ENCODE measurements around the gene LEKR1.
A peak's percentile ranks its signal among the peaks of the same experiment; 100 is the strongest.

Gene LEKR1

DNA sequence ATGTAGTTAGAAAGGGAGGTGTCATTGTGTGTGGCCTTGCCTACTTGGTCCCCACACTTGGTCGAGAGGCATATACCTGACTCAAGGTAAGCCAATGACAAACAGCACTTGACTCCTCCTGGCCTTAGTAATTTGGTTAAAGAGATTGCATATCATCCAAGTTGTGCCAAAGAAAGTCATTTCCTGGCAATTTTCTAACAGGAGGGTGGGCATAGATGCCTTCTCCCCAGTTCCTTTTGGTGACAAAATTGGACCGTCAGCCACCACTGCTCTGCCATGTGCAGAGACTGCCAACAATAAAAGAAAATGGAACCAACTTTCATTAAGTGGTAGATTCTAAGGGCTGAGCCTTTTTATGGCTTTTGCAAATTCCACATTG is 7.9 kb upstream of the LEKR1 start:
- Histone ChIP-seq H4K8ac (ENCODE audit: low read depth, low read length) (no peak overlapping the region), H2BK5ac (ENCODE audit: low read depth, low read length, poor library complexity) (no peak overlapping the region), H3K27me3 (ENCODE audit: insufficient read depth, low read length) (peaks cover 4% of the 10 kb centered on the region), H3K9ac (ENCODE audit: low read length) (no peak overlapping the region), H3K4me2 (ENCODE audit: low read length) (no peak overlapping the region), H3K4me1 (ENCODE audit: control insufficient read depth in 1 of 2, insufficient read depth in 2 of 2, low read length in 2 of 2) (peaks cover 8 to 10% of the 10 kb centered on the region in 2 experiments), H3K14ac (ENCODE audit: low read length) (no peak overlapping the region), H4K91ac (ENCODE audit: low read depth, low read length) (no peak overlapping the region), H4K12ac (ENCODE audit: low read depth, low read length) (no peak overlapping the region), H2AFZ (ENCODE audit: insufficient read depth, low read length, poor library complexity) (no peak overlapping the region), H2BK120ac (ENCODE audit: insufficient read depth, low read length, poor library complexity) (no peak overlapping the region), H3K4me3 (ENCODE audit: low read depth, low read length) (no peak overlapping the region), H3K36me3 (ENCODE audit: control insufficient read depth in 1 of 2, insufficient read depth in 2 of 2, low read length in 2 of 2) (no peaks in the 10 kb centered on the region), H3K9me3 (ENCODE audit: insufficient read depth, low read depth, low read length) (no peaks in the 10 kb centered on the region), H3K27ac (ENCODE audit: low read depth, low read length) (no peak overlapping the region), H3K79me1 (ENCODE audit: low read length) (peaks cover 12% of the 10 kb centered on the region), H3K23ac (ENCODE audit: low read length) (no peak overlapping the region), H3K4ac (ENCODE audit: low read depth, low read length) (no peak overlapping the region), H3K79me2 (ENCODE audit: control insufficient read depth, insufficient read depth, low read length, poor library complexity) (peaks cover 2% of the 10 kb centered on the region), H2BK12ac (ENCODE audit: low read length) (no peak overlapping the region), H3K18ac (ENCODE audit: low read length) (no peak overlapping the region), H2AK5ac (ENCODE audit: low read length) (no peak overlapping the region)
- no peak for DNase-seq
- no CpG with 5 or more reads among the region's 2 CpGs for WGBS (ENCODE audit: extremely low coverage, insufficient coverage, insufficient read length)

DNA sequence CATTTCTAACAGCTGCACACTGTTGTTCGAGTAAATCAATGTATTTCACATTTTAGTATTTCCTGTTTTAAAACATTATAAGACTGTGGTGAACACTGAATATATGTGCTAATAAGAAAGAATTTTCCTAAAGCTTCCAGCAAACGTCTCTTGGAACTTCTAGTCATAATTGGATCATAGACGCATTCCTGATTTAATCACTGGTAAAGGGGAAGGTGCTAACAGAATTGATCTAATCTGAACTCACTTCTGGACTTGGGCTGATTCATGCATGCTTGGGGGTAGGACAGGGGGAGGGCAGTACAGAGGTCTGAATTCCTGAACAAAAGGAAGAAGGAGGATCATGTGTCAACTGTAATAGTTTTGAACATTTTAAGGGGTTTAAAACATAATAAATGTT is 7.3 kb upstream of the LEKR1 start:
- Histone ChIP-seq H3K27me3 (ENCODE audit: insufficient read depth, low read length) (peaks cover 4% of the 10 kb centered on the region), H3K79me1 (ENCODE audit: low read length) (peaks cover 12% of the 10 kb centered on the region), H3K27ac (ENCODE audit: low read depth, low read length) (no peak overlapping the region)

DNA sequence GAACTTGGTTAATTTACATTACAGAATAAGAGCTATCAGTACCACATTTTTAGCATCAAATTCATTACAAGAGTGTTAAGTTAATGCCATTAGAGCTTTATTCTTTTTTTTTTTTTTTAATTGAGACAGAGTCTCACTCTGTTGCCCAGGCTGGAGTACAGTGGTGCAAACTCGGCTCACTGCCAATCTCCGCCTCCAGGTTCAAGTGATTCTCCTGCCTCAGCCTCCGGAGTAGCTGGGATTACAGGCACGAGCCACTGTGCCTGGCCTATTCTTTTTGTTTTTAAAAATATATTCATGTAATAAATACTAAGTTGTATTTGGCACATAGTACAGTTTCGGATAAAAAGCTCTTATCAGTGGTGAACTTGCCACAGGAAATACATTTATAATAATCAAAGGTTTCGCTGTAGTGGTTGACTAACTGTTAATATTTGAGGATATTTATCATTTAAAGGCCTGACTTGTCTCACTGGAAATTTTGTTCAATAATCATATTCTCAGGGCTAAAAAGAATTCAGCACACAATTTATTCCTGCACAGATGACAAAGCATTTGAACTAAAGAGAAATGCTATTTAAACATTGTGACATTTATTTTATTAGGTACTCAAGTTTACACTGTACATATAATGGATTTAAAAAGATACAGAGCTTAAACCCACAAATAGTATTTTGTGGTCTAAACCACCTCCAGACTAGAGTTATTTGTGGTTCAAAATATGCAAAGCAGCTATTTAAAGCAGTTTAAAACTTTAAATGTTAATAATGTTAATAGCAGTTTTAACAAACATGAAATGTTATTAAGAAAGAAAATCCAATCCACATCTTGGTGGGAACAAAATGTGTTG is 6.1 kb upstream of the LEKR1 start:
- H3K27me3 ChIP-seq (ENCODE audit: insufficient read depth, low read length), result peaks cover 4% of the 10 kb centered on the region
- H3K4me3 ChIP-seq (ENCODE audit: low read depth, low read length), result no peak overlapping the region
- no peak overlapping the region for H3K18ac ChIP-seq (ENCODE audit: low read length)
- no peak overlapping the region for H3K23ac ChIP-seq (ENCODE audit: low read length)
- no peak for DNase-seq
- H2BK5ac ChIP-seq (ENCODE audit: low read depth, low read length, poor library complexity), result no peak overlapping the region
- H4K91ac ChIP-seq (ENCODE audit: low read depth, low read length), result no peak overlapping the region
- no peak overlapping the region for H2BK120ac ChIP-seq (ENCODE audit: insufficient read depth, low read length, poor library complexity)
- H3K14ac ChIP-seq (ENCODE audit: low read length), result no peak overlapping the region
- no peak overlapping the region for H2AFZ ChIP-seq (ENCODE audit: insufficient read depth, low read length, poor library complexity)
- peaks cover 8 to 10% of the 10 kb centered on the region in 2 experiments for H3K4me1 ChIP-seq (ENCODE audit: control insufficient read depth in 1 of 2, insufficient read depth in 2 of 2, low read length in 2 of 2)
- H3K4me2 ChIP-seq (ENCODE audit: low read length), result no peak overlapping the region
- H3K4ac ChIP-seq (ENCODE audit: low read depth, low read length), result no peak overlapping the region
- H2AK5ac ChIP-seq (ENCODE audit: low read length), result no peak overlapping the region
- H3K9me3 ChIP-seq (ENCODE audit: insufficient read depth, low read depth, low read length), result no peaks in the 10 kb centered on the region
- H3K9ac ChIP-seq (ENCODE audit: low read length), result no peak overlapping the region
- no peaks in the 10 kb centered on the region for H3K36me3 ChIP-seq (ENCODE audit: control insufficient read depth in 1 of 2, insufficient read depth in 2 of 2, low read length in 2 of 2)
- H3K79me1 ChIP-seq (ENCODE audit: low read length), result peaks cover 12% of the 10 kb centered on the region
- WGBS (ENCODE audit: extremely low coverage, insufficient coverage, insufficient read length), result no CpG with 5 or more reads among the region's 6 CpGs
- no peak overlapping the region for H3K27ac ChIP-seq (ENCODE audit: low read depth, low read length)
- H4K12ac ChIP-seq (ENCODE audit: low read depth, low read length), result no peak overlapping the region
- H2BK12ac ChIP-seq (ENCODE audit: low read length), result no peak overlapping the region
- H4K8ac ChIP-seq (ENCODE audit: low read depth, low read length), result no peak overlapping the region
- peaks cover 2% of the 10 kb centered on the region for H3K79me2 ChIP-seq (ENCODE audit: control insufficient read depth, insufficient read depth, low read length, poor library complexity)

More for the DNA sequence above, 7.3 kb upstream of the LEKR1 start:
- no peak overlapping the region for H3K4ac ChIP-seq (ENCODE audit: low read depth, low read length)
- no peak overlapping the region for H4K91ac ChIP-seq (ENCODE audit: low read depth, low read length)
- no peak overlapping the region for H2BK120ac ChIP-seq (ENCODE audit: insufficient read depth, low read length, poor library complexity)
- no CpG with 5 or more reads among the region's 3 CpGs for WGBS (ENCODE audit: extremely low coverage, insufficient coverage, insufficient read length)
- no peaks in the 10 kb centered on the region for H3K36me3 ChIP-seq (ENCODE audit: control insufficient read depth in 1 of 2, insufficient read depth in 2 of 2, low read length in 2 of 2)
- DNase-seq, result peak; percentile 56 to 80
- no peak overlapping the region for H4K12ac ChIP-seq (ENCODE audit: low read depth, low read length)
- H3K9me3 ChIP-seq (ENCODE audit: insufficient read depth, low read depth, low read length), result no peaks in the 10 kb centered on the region
- no peak overlapping the region for H2AFZ ChIP-seq (ENCODE audit: insufficient read depth, low read length, poor library complexity)
- no peak overlapping the region for H3K23ac ChIP-seq (ENCODE audit: low read length)
- H3K14ac ChIP-seq (ENCODE audit: low read length), result no peak overlapping the region
- no peak overlapping the region for H3K4me3 ChIP-seq (ENCODE audit: low read depth, low read length)
- peaks cover 2% of the 10 kb centered on the region for H3K79me2 ChIP-seq (ENCODE audit: control insufficient read depth, insufficient read depth, low read length, poor library complexity)
- no peak overlapping the region for H4K8ac ChIP-seq (ENCODE audit: low read depth, low read length)
- H3K4me1 ChIP-seq (ENCODE audit: control insufficient read depth in 1 of 2, insufficient read depth in 2 of 2, low read length in 2 of 2), result peaks cover 8 to 10% of the 10 kb centered on the region in 2 experiments
- H3K9ac ChIP-seq (ENCODE audit: low read length), result no peak overlapping the region
- no peak overlapping the region for H2AK5ac ChIP-seq (ENCODE audit: low read length)
- H3K4me2 ChIP-seq (ENCODE audit: low read length), result no peak overlapping the region
- no peak overlapping the region for H2BK5ac ChIP-seq (ENCODE audit: low read depth, low read length, poor library complexity)
- H2BK12ac ChIP-seq (ENCODE audit: low read length), result no peak overlapping the region
- no peak overlapping the region for H3K18ac ChIP-seq (ENCODE audit: low read length)

GRCh38 chr3:156820692-156821080 is 5.5 kb upstream of the LEKR1 start:
- Histone ChIP-seq H3K4me1 (ENCODE audit: control insufficient read depth in 1 of 2, insufficient read depth in 2 of 2, low read length in 2 of 2) (peaks cover 8 to 12% of the 10 kb centered on the region in 2 experiments), H3K14ac (ENCODE audit: low read length) (no peak overlapping the region), H2BK120ac (ENCODE audit: insufficient read depth, low read length, poor library complexity) (no peak overlapping the region), H2BK5ac (ENCODE audit: low read depth, low read length, poor library complexity) (no peak overlapping the region), H2BK12ac (ENCODE audit: low read length) (no peak overlapping the region), H3K79me2 (ENCODE audit: control insufficient read depth, insufficient read depth, low read length, poor library complexity) (peaks cover 2% of the 10 kb centered on the region), H3K27me3 (ENCODE audit: insufficient read depth, low read length) (peaks cover 4% of the 10 kb centered on the region), H3K23ac (ENCODE audit: low read length) (no peak overlapping the region), H3K4me3 (ENCODE audit: low read depth, low read length) (no peak overlapping the region), H3K18ac (ENCODE audit: low read length) (no peak overlapping the region), H4K91ac (ENCODE audit: low read depth, low read length) (no peak overlapping the region), H2AK5ac (ENCODE audit: low read length) (no peak overlapping the region), H3K9me3 (ENCODE audit: insufficient read depth, low read depth, low read length) (no peaks in the 10 kb centered on the region), H2AFZ (ENCODE audit: insufficient read depth, low read length, poor library complexity) (no peak overlapping the region), H3K27ac (ENCODE audit: low read depth, low read length) (no peak overlapping the region), H3K4me2 (ENCODE audit: low read length) (no peak overlapping the region), H3K79me1 (ENCODE audit: low read length) (peaks cover 12% of the 10 kb centered on the region), H3K4ac (ENCODE audit: low read depth, low read length) (no peak overlapping the region), H3K36me3 (ENCODE audit: control insufficient read depth in 1 of 2, insufficient read depth in 2 of 2, low read length in 2 of 2) (no peaks in the 10 kb centered on the region), H4K12ac (ENCODE audit: low read depth, low read length) (no peak overlapping the region), H4K8ac (ENCODE audit: low read depth, low read length) (no peak overlapping the region), H3K9ac (ENCODE audit: low read length) (no peak overlapping the region)
- DNase-seq, result no peak

Data from trophoblast cell (in vitro differentiated cells and primary cell).